Activated naive CD4-positive, alpha-beta T cell treated with anti-CD3 and anti-CD28 coated beads for 36 hours (primary cell): ENCODE results near the gene RGMB. TPM values are rescaled to one million over a fixed set of nuclear protein-coding genes. Genes with fewer than 3 reads are reported as not detected.

Experiments used
- CTCF ChIA-PET: fragments of 350-600 bp; sonication (Branson Sonifier 250); formaldehyde crosslinking; loops from one replicate; lab custom pipeline; 2021; ENCODE audit warnings: antibody characterized with exemption; lab: Charles Lee
- DNase-seq: peaks from one replicate; pipeline ENCODE4 v3.0.0-alpha.2; 2020
- H3K27ac Mint-ChIP-seq: one replicate; pipeline ENCODE4 v1.8.0; 2021; ENCODE audit warnings: mild to moderate bottlenecking, mixed read lengths
- H3K27me3 Mint-ChIP-seq: one replicate; pipeline ENCODE4 v1.8.0; 2021; ENCODE audit warnings: low read depth, mixed read lengths
- H3K36me3 Mint-ChIP-seq: one replicate; pipeline ENCODE4 v1.8.0; 2021; ENCODE audit warnings: low read depth, mixed read lengths
- H3K4me1 Mint-ChIP-seq: one replicate; pipeline ENCODE4 v1.8.0; 2021; ENCODE audit warnings: low read depth, mixed read lengths
- H3K4me3 Mint-ChIP-seq: one replicate; pipeline ENCODE4 v1.8.0; 2021; ENCODE audit warnings: mild to moderate bottlenecking, moderate library complexity, mixed read lengths
- H3K9me3 Mint-ChIP-seq: one replicate; pipeline ENCODE4 v1.8.0; 2021; ENCODE audit warnings: mixed read lengths
- intact Hi-C: fragments of 100-400 bp; cut with micrococcal nuclease; formaldehyde crosslinking; loops from one replicate; pipeline ENCODE4 v1.15.1; 2023
- total RNA-seq, 2 experiments: library from RNA; stranded (reverse); gene quantifications; one replicate each; pipeline ENCODE4 v1.2.3, GENCODE V29; 2021

RGMB gene
- total RNA-seq, 2 experiments from 2014 or later, result 5.0 to 5.9 TPM

- peaks cover 9% of the 10 kb centered on the region for H3K27me3 Mint-ChIP-seq
- H3K4me3 Mint-ChIP-seq, result no peak overlapping the region
- no peaks in the 10 kb centered on the region for H3K9me3 Mint-ChIP-seq
- CTCF ChIA-PET, result interaction anchor here (1.0 to 4.8 kb wide), 4 partner anchors 8 to 19 kb away, joined by 3 to 24 read pairs (median 14); no protein-coding TSS in a partner anchor
- intact Hi-C loops, result no loop called here
- DNase-seq, result no peak
- H3K36me3 Mint-ChIP-seq, result peaks cover 9% of the 10 kb centered on the region
- H3K27ac Mint-ChIP-seq, result no peak overlapping the region
- peaks cover 40% of the 10 kb centered on the region for H3K4me1 Mint-ChIP-seq
Observed at GRCh38 chr5:98776066-98776705, 2.7 kb downstream of the RGMB start.

- CTCF ChIA-PET, result interaction anchor here (1.0 to 4.8 kb wide), 4 partner anchors 9 to 283 kb away, joined by 3 to 24 read pairs (median 13); no protein-coding TSS in a partner anchor
- no peaks in the 10 kb centered on the region for H3K9me3 Mint-ChIP-seq
- no peak overlapping the region for H3K27ac Mint-ChIP-seq
- peaks cover 36% of the 10 kb centered on the region for H3K4me1 Mint-ChIP-seq
- H3K27me3 Mint-ChIP-seq, result peaks cover 5% of the 10 kb centered on the region
- H3K36me3 Mint-ChIP-seq, result peaks cover 12% of the 10 kb centered on the region
- no peak for DNase-seq
- no peak overlapping the region for H3K4me3 Mint-ChIP-seq
- intact Hi-C loops, result no loop called here
Observed at GRCh38 chr5:98777295-98777694, 3.8 kb downstream of the RGMB start.

GRCh38 chr5:98779264-98779877 lies 5.9 kb downstream of the RGMB start:
- DNase-seq, result no peak
- CTCF ChIA-PET, result interaction anchor here (0.7 to 4.8 kb wide), 3 partner anchors 11 to 214 kb away, joined by 3 to 24 read pairs (median 23); no protein-coding TSS in a partner anchor
- H3K36me3 Mint-ChIP-seq, result peaks cover 15% of the 10 kb centered on the region
- H3K4me1 Mint-ChIP-seq, result peaks cover 41% of the 10 kb centered on the region
- H3K4me3 Mint-ChIP-seq, result no peak overlapping the region
- H3K27me3 Mint-ChIP-seq, result no peaks in the 10 kb centered on the region
- intact Hi-C loops, result no loop called here
- no peaks in the 10 kb centered on the region for H3K9me3 Mint-ChIP-seq
- no peak overlapping the region for H3K27ac Mint-ChIP-seq

- Mint-ChIP-seq H3K4me1 (peaks cover 40% of the 10 kb centered on the region), H3K27me3 (no peaks in the 10 kb centered on the region), H3K4me3 (no peak overlapping the region), H3K36me3 (peaks cover 13% of the 10 kb centered on the region), H3K9me3 (no peaks in the 10 kb centered on the region), H3K27ac (no peak overlapping the region)
- CTCF ChIA-PET, result interaction anchor here (1.0 to 2.9 kb wide), 2 partner anchors 10 to 253 kb away, joined by 3 to 39 read pairs; no protein-coding TSS in a partner anchor
- intact Hi-C loops, result no loop called here
- DNase-seq, result no peak
Observed at GRCh38 chr5:98780390-98780789, 6.9 kb downstream of the RGMB start.

GRCh38 chr5:98781520-98781919 lies 8.1 kb downstream of the RGMB start:
- Mint-ChIP-seq H3K27ac (no peak overlapping the region), H3K27me3 (no peaks in the 10 kb centered on the region), H3K9me3 (no peaks in the 10 kb centered on the region), H3K4me3 (no peak overlapping the region), H3K36me3 (peaks cover 13% of the 10 kb centered on the region), H3K4me1 (peaks cover 41% of the 10 kb centered on the region)
- CTCF ChIA-PET, result interaction anchor here (0.6 to 2.9 kb wide), 4 partner anchors 11 to 251 kb away, joined by 3 to 39 read pairs (median 5); no protein-coding TSS in a partner anchor
- DNase-seq, result no peak
- intact Hi-C loops, result no loop called here

- Mint-ChIP-seq H3K27ac (no peak overlapping the region), H3K4me1 (peaks cover 42% of the 10 kb centered on the region)
Observed at GRCh38 chr5:98781964-98782363, 8.5 kb downstream of the RGMB start.

GRCh38 chr5:98783051-98783649 lies 9.7 kb downstream of the RGMB start:
- H3K4me3 Mint-ChIP-seq, result no peak overlapping the region
- intact Hi-C loops, result no loop called here
- no peaks in the 10 kb centered on the region for H3K9me3 Mint-ChIP-seq
- H3K27ac Mint-ChIP-seq, result no peak overlapping the region
- peaks cover 13% of the 10 kb centered on the region for H3K36me3 Mint-ChIP-seq
- CTCF ChIA-PET, result interaction anchor here (1.2 to 2.9 kb wide), 2 partner anchors 12 to 13 kb away, joined by 6 to 39 read pairs; no protein-coding TSS in a partner anchor
- no peaks in the 10 kb centered on the region for H3K27me3 Mint-ChIP-seq
- peaks cover 36% of the 10 kb centered on the region for H3K4me1 Mint-ChIP-seq
- DNase-seq, result no peak

More at GRCh38 chr5:98781964-98782363, 8.5 kb downstream of the RGMB start:
- intact Hi-C loops, result no loop called here
- no peak overlapping the region for H3K4me3 Mint-ChIP-seq
- CTCF ChIA-PET, result interaction anchor here (1.2 to 2.9 kb wide), 2 partner anchors 12 to 14 kb away, joined by 6 to 39 read pairs; no protein-coding TSS in a partner anchor
- H3K36me3 Mint-ChIP-seq, result peaks cover 13% of the 10 kb centered on the region
- no peaks in the 10 kb centered on the region for H3K27me3 Mint-ChIP-seq
- H3K9me3 Mint-ChIP-seq, result no peaks in the 10 kb centered on the region
- DNase-seq, result no peak

- no peaks in the 10 kb centered on the region for H3K27me3 Mint-ChIP-seq
- H3K4me1 Mint-ChIP-seq, result peaks cover 41% of the 10 kb centered on the region
- intact Hi-C loops, result no loop called here
- no peak for DNase-seq
- H3K4me3 Mint-ChIP-seq, result no peak overlapping the region
- no peaks in the 10 kb centered on the region for H3K9me3 Mint-ChIP-seq
- H3K27ac Mint-ChIP-seq, result no peak overlapping the region
- H3K36me3 Mint-ChIP-seq, result peaks cover 13% of the 10 kb centered on the region
- CTCF ChIA-PET, result interaction anchor here (0.7 to 0.9 kb wide), 2 partner anchors 11 to 16 kb away, joined by 3 to 4 read pairs; no protein-coding TSS in a partner anchor
Observed at GRCh38 chr5:98784411-98784810, 10.9 kb downstream of the RGMB start.

- Mint-ChIP-seq H3K9me3 (no peaks in the 10 kb centered on the region), H3K4me3 (no peak overlapping the region), H3K36me3 (peaks cover 12% of the 10 kb centered on the region), H3K4me1 (peaks cover 44% of the 10 kb centered on the region), H3K27me3 (no peaks in the 10 kb centered on the region), H3K27ac (no peak overlapping the region)
- no peak for DNase-seq
- intact Hi-C loops, result no loop called here
- CTCF ChIA-PET, result interaction anchor here (0.6 to 13.7 kb wide), 3 partner anchors 11 to 1429 kb away, joined by 3 to 155 read pairs (median 3); no protein-coding TSS in a partner anchor
Observed at GRCh38 chr5:98785244-98785643, 11.8 kb downstream of the RGMB start.

- no peaks in the 10 kb centered on the region for H3K27me3 Mint-ChIP-seq
- DNase-seq, result no peak
- CTCF ChIA-PET, result interaction anchor here (0.7 to 13.7 kb wide), 3 partner anchors 10 to 1555 kb away, joined by 3 to 155 read pairs (median 13); no protein-coding TSS in a partner anchor
- no peak overlapping the region for H3K4me3 Mint-ChIP-seq
- H3K4me1 Mint-ChIP-seq, result peaks cover 44% of the 10 kb centered on the region
- H3K27ac Mint-ChIP-seq, result no peak overlapping the region
- H3K9me3 Mint-ChIP-seq, result no peaks in the 10 kb centered on the region
- H3K36me3 Mint-ChIP-seq, result peaks cover 8% of the 10 kb centered on the region
- intact Hi-C loops, result no loop called here
Observed at GRCh38 chr5:98786191-98786853, 12.9 kb downstream of the RGMB start.

- DNase-seq, result peak; percentile 13
- Mint-ChIP-seq H3K4me3 (no peak overlapping the region), H3K9me3 (no peaks in the 10 kb centered on the region), H3K27ac (no peak overlapping the region), H3K4me1 (peaks cover 41% of the 10 kb centered on the region), H3K36me3 (peaks cover 4% of the 10 kb centered on the region), H3K27me3 (no peaks in the 10 kb centered on the region)
- intact Hi-C loops, result no loop called here
- CTCF ChIA-PET, result interaction anchor here (0.7 to 13.7 kb wide), 6 partner anchors 9 to 273 kb away, joined by 3 to 155 read pairs (median 4); no protein-coding TSS in a partner anchor
Observed at GRCh38 chr5:98787131-98787719, 13.8 kb downstream of the RGMB start.
